Breast epithelium (tissue), 4 donors: ENCODE data around the gene MOCS3. TPM values are rescaled to one million over a fixed set of nuclear protein-coding genes. Genes with fewer than 3 reads are reported as not detected.

ENCODE experiments used
- DNase-seq, 2 donors: peaks; one replicate each; pipeline ENCODE4 v3.0.0-alpha.2; 2019; ENCODE audit warnings: low spot score in 2 of 2
- H3K27ac ChIP-seq, 2 donors: fragments of 200-600 bp; sonication (generic) in 1 of 2; one replicate each; pipeline ENCODE4 v1.5.1; 2016 to 2019; ENCODE audit warnings: mild to moderate bottlenecking in 1 of 2
- H3K27me3 ChIP-seq, 2 donors: fragments of 200-600 bp; sonication (generic) in 1 of 2; one replicate each; pipeline versions ENCODE4 v1.5.1 to v1.6.0; 2017 to 2019; ENCODE audit warnings: control low read depth in 1 of 2, mild to moderate bottlenecking in 1 of 2
- H3K36me3 ChIP-seq: fragments of 200-600 bp; one replicate; pipeline ENCODE4 v1.5.1; 2019
- H3K4me1 ChIP-seq, 2 donors: fragments of 200-600 bp; sonication (generic); one replicate each; pipeline ENCODE4 v1.5.1; 2016 to 2019; ENCODE audit warnings: control low read depth in 1 of 2
- H3K4me3 ChIP-seq, 3 donors: fragments of 200-600 bp; sonication (generic); 1 replicate in 2 of 3; 2 replicates in 1 of 3; pipeline ENCODE4 v1.5.1; 2016 to 2019; ENCODE audit warnings: mild to moderate bottlenecking in 3 of 3, moderate library complexity in 2 of 3
- H3K9me3 ChIP-seq, 2 donors: fragments of 200-600 bp; sonication (generic) in 1 of 2; one replicate each; pipeline ENCODE4 v1.5.1; 2016 to 2019; ENCODE audit warnings: control low read depth in 1 of 2
- POLR2A ChIP-seq: fragments of 450-650 bp; IDR thresholded peaks from one replicate; pipeline ENCODE4 v1.6.1; 2016; ENCODE audit warnings: antibody characterized with exemption, mild to moderate bottlenecking, moderate library complexity
- POLR2AphosphoS5 ChIP-seq, 3 donors: sonication (generic); formaldehyde crosslinking; IDR thresholded peaks; one replicate each; pipeline ENCODE4 v1.6.1; 2017; ENCODE audit warnings: antibody characterized with exemption in 3 of 3
- intact Hi-C: fragments of 100-400 bp; cut with DNase I; formaldehyde crosslinking; loops from one replicate; pipeline ENCODE4 v1.15.1; 2023; ENCODE audit warnings: low total_unique reads
- total RNA-seq, 3 donors: library from RNA; depleted of rRNA; stranded (reverse); fragments of >200 nt; gene quantifications; one replicate each; pipeline ENCODE4 v1.1.0, GENCODE V29; 2016
- TF ChIP-seq, protein P1 (sequence below), 3 donors: fragments of 450-650 bp; IDR thresholded peaks; one replicate each; pipeline ENCODE4 v1.5.1; 2016 to 2017; ENCODE audit warnings: antibody characterized with exemption in 3 of 3, mild to moderate bottlenecking in 3 of 3, moderate library complexity in 3 of 3

The MOCS3 gene, protein sequence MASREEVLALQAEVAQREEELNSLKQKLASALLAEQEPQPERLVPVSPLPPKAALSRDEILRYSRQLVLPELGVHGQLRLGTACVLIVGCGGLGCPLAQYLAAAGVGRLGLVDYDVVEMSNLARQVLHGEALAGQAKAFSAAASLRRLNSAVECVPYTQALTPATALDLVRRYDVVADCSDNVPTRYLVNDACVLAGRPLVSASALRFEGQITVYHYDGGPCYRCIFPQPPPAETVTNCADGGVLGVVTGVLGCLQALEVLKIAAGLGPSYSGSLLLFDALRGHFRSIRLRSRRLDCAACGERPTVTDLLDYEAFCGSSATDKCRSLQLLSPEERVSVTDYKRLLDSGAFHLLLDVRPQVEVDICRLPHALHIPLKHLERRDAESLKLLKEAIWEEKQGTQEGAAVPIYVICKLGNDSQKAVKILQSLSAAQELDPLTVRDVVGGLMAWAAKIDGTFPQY
- total RNA-seq = 1 to 10 TPM; 4.5 to 6.4 (median 4.9) TPM

DNA sequence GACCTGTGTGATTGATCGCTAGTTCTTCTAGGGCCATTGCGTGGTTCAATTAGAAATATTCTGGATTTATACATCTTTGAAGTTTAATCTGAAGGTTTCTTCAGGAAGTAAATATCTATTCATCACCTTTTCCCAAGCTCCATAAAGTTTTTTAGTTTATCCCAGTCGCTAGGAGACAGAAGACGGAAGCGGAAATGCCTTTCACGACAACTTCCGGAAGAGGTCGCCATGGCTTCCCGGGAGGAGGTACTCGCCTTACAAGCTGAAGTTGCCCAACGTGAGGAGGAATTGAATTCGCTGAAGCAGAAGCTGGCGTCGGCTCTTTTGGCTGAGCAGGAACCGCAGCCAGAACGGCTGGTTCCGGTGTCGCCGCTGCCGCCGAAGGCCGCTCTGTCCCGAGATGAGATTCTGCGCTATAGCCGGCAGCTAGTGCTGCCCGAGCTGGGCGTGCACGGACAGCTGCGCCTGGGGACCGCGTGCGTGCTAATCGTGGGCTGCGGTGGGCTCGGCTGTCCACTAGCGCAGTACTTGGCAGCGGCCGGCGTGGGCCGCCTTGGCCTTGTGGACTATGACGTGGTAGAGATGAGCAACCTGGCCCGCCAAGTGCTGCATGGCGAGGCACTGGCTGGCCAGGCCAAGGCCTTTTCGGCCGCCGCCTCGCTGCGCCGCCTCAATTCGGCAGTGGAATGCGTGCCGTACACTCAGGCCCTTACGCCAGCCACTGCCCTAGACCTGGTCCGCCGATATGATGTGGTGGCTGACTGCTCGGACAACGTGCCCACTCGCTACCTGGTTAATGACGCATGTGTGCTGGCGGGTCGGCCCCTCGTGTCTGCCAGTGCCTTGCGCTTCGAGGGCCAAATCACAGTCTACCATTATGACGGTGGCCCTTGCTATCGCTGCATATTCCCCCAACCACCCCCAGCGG lies at the start of gene MOCS3:
Gene MOCS3 (plus strand): TSS at position 204 of the 928 bp plus-strand sequence. CDS start 25 bp downstream, at position 229.
- TF ChIP-seq, protein P1, sequence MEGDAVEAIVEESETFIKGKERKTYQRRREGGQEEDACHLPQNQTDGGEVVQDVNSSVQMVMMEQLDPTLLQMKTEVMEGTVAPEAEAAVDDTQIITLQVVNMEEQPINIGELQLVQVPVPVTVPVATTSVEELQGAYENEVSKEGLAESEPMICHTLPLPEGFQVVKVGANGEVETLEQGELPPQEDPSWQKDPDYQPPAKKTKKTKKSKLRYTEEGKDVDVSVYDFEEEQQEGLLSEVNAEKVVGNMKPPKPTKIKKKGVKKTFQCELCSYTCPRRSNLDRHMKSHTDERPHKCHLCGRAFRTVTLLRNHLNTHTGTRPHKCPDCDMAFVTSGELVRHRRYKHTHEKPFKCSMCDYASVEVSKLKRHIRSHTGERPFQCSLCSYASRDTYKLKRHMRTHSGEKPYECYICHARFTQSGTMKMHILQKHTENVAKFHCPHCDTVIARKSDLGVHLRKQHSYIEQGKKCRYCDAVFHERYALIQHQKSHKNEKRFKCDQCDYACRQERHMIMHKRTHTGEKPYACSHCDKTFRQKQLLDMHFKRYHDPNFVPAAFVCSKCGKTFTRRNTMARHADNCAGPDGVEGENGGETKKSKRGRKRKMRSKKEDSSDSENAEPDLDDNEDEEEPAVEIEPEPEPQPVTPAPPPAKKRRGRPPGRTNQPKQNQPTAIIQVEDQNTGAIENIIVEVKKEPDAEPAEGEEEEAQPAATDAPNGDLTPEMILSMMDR (IDR thresholded peaks at IDR 0.05) = peak in 2 of 3 donors; percentile 11 to 25
- TF ChIP-seq POLR2AphosphoS5 (IDR thresholded peaks at IDR 0.05) (peak in 2 of 3 donors; percentile 3 to 11), POLR2A (no peak)
- peak within 1 kb of the TSS; percentile 94 to 96 for H3K27ac ChIP-seq
- H3K36me3 ChIP-seq = no peaks in the 10 kb centered on the region
- no peaks in the 10 kb centered on the region for H3K27me3 ChIP-seq
- peak; percentile 75 to 79 for DNase-seq
- intact Hi-C loops = no loop called here
- H3K4me1 ChIP-seq = peaks cover 0 to 23% of the 10 kb centered on the region in 2 donors
- H3K4me3 ChIP-seq = peak within 1 kb of the TSS; percentile 59 to 95 (median 92)
- H3K9me3 ChIP-seq = no peaks in the 10 kb centered on the region

DNA sequence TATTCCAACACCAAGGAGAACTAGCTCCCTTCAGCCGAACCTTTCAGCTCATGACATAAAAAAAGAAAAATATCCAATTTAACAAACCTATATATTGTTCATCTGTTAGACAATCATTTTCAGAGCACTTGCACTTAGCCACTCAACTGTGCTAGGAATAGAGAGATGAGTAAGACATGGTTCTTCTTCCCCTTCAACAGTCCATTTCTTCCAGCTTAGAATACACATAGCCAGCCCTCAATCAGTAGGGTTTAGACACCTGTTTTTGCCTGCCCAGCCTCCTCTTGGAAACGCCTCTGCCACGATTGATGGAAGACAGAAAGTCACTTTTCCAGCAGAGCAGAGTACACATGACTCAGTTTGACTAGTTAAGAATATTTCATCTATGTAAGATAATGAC lies 49.2 kb upstream of the MOCS3 start:
- no peaks in the 10 kb centered on the region for H3K27me3 ChIP-seq
- no peaks in the 10 kb centered on the region for H3K9me3 ChIP-seq
- DNase-seq = no peak
- H3K4me1 ChIP-seq = peaks cover 0 to 5% of the 10 kb centered on the region in 2 donors
- no peak overlapping the region for H3K27ac ChIP-seq
- no peak for TF ChIP-seq POLR2AphosphoS5 (IDR thresholded peaks at IDR 0.05)
- TF ChIP-seq, protein P1 (IDR thresholded peaks at IDR 0.05) = no peak
- no peak overlapping the region for H3K4me3 ChIP-seq
- no peaks in the 10 kb centered on the region for H3K36me3 ChIP-seq
- intact Hi-C loops = no loop called here

DNA sequence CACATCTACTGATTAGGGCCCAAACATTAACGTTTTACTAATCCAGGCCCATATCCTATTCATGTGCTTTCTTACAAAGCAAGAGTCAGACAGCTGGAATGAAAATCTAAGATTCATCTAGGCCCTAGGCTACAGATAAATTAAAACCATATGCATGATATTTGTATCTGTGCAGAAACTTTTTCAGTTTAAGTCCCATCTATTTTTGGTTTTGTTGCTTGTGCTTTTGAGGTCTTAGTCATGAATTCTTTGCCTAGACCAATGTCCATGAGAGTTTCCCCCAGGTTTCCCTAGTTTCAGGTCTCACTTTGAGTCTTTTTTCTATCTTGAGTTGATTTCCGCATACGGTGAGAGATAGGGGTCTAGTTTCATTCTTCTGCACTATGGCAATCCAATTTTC lies 47.6 kb upstream of the MOCS3 start:
- no peaks in the 10 kb centered on the region for H3K27me3 ChIP-seq
- TF ChIP-seq POLR2A (no peak), POLR2AphosphoS5 (IDR thresholded peaks at IDR 0.05) (no peak)
- TF ChIP-seq, protein P1 (IDR thresholded peaks at IDR 0.05) = no peak
- no peak for DNase-seq
- H3K27ac ChIP-seq = peak overlapping the region in 1 of 2 donors; percentile 23
- peaks cover 0 to 5% of the 10 kb centered on the region in 2 donors for H3K4me1 ChIP-seq
- intact Hi-C loops = no loop called here
- no peaks in the 10 kb centered on the region for H3K9me3 ChIP-seq
- H3K36me3 ChIP-seq = no peaks in the 10 kb centered on the region
- H3K4me3 ChIP-seq = no peak overlapping the region

DNA sequence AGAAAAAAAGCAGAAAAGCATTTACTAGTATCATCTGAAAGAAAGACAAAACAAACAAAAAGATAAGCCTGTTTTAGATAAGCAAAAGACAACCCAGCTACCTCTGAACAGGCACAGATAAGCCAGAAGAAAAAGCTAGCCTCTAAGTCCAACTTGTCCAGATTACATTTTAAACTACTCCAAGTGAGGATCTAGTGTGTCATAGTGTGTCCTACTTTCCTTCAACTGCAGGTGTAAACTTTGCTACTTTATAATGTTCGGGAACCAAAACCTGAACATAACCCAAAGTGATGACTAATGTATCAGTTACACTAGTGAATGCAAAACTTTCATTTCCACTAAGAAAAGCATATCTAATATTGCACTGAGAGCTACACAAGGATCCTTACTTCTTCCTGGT lies 46.9 kb upstream of the MOCS3 start:
- Histone ChIP-seq H3K4me1 (peaks cover 0 to 5% of the 10 kb centered on the region in 2 donors), H3K9me3 (no peaks in the 10 kb centered on the region), H3K4me3 (no peak overlapping the region), H3K27me3 (no peaks in the 10 kb centered on the region), H3K36me3 (no peaks in the 10 kb centered on the region), H3K27ac (no peak overlapping the region)
- intact Hi-C loops = no loop called here
- TF ChIP-seq POLR2A (no peak), POLR2AphosphoS5 (IDR thresholded peaks at IDR 0.05) (no peak)
- TF ChIP-seq, protein P1 (IDR thresholded peaks at IDR 0.05) = no peak
- no peak for DNase-seq
